Measurements from ENCODE around the gene ADRA2C. TPM values are rescaled to one million over a fixed set of nuclear protein-coding genes. Genes with fewer than 3 reads are reported as not detected.

ADRA2C gene
- total RNA-seq, 1 experiment from 2014 or later: 2.4 TPM

DNA sequence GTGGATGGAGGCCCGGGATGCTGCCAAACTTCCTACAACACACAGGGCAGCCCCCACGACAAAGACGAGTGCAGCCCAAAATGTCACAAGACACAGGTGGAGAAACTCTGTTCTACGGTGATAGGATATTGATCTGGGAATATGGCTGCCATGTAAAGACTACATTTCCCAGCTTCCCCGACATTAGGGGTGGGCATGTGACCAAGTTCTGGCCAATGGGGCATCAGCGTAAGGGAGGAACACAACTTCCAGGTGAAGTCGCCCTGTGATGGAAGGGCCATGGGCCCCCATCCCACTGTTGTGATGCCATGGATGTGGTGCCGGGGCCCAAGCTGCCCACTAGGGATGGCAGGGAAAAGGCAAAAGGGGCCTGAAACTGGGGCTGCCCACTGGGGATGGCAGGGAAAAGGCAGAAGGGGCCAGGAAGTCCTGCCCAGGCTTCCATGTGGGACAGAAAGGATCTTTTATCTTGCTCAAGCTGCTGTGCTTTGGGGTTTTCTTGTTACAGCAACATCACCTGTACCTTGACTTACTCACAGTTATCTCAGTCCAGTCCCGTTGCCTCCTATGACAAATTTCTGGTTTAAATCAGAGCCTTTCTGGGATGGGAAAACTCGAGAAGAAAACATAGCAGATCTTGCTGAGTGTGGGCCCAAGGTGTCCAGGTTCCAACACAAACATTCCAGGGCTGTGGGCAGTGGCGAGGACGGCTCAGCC is 9.7 kb upstream of the ADRA2C start:
- Mint-ChIP-seq H3K4me1 (ENCODE audit: low read depth, unreplicated experiment) (no peaks in the 10 kb centered on the region), H3K9me3 (ENCODE audit: low read depth, unreplicated experiment) (no peaks in the 10 kb centered on the region), H3K4me3 (ENCODE audit: low read depth, unreplicated experiment) (no peak overlapping the region), H3K36me3 (ENCODE audit: insufficient read depth, unreplicated experiment) (no peaks in the 10 kb centered on the region), H3K27me3 (ENCODE audit: unreplicated experiment) (peaks cover 72% of the 10 kb centered on the region), H3K27ac (ENCODE audit: unreplicated experiment) (no peak overlapping the region)
- TF ChIP-seq, protein P1, sequence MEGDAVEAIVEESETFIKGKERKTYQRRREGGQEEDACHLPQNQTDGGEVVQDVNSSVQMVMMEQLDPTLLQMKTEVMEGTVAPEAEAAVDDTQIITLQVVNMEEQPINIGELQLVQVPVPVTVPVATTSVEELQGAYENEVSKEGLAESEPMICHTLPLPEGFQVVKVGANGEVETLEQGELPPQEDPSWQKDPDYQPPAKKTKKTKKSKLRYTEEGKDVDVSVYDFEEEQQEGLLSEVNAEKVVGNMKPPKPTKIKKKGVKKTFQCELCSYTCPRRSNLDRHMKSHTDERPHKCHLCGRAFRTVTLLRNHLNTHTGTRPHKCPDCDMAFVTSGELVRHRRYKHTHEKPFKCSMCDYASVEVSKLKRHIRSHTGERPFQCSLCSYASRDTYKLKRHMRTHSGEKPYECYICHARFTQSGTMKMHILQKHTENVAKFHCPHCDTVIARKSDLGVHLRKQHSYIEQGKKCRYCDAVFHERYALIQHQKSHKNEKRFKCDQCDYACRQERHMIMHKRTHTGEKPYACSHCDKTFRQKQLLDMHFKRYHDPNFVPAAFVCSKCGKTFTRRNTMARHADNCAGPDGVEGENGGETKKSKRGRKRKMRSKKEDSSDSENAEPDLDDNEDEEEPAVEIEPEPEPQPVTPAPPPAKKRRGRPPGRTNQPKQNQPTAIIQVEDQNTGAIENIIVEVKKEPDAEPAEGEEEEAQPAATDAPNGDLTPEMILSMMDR (IDR thresholded peaks at IDR 0.05; ENCODE audit: unreplicated experiment): no peak
- no TSS peak for BruUV-seq (replicated peaks)
- CTCF ChIA-PET: no interaction called here
- no peak for DNase-seq
- intact Hi-C loops (cut with micrococcal nuclease; ENCODE audit: unreplicated experiment): no loop called here

DNA sequence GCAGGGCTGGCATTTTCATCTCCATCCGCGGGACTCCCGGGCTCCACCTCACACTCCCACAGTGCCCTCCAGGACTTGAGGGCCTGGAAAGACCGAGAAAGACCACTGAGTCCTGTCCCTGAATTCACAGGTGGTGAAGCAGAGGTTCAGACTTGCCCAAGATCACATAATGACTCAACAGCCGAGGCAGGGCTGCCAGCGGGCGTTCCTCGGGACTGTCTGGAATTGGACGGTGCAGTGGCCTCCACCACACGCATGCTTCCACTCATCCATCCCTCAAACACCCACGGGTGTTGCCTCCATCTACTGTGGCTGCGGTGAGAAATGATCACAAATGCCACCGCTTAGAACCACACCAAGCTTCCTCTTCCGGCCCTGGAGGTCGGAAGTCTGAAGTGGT is 6.9 kb upstream of the ADRA2C start:
- TF ChIP-seq, protein P1 (IDR thresholded peaks at IDR 0.05; ENCODE audit: unreplicated experiment): no peak
- no peak for DNase-seq
- no peaks in the 10 kb centered on the region for H3K9me3 Mint-ChIP-seq (ENCODE audit: low read depth, unreplicated experiment)
- no TSS peak for BruUV-seq (replicated peaks)
- no peak overlapping the region for H3K4me3 Mint-ChIP-seq (ENCODE audit: low read depth, unreplicated experiment)
- H3K27me3 Mint-ChIP-seq (ENCODE audit: unreplicated experiment): peaks cover 64% of the 10 kb centered on the region
- intact Hi-C loops (cut with micrococcal nuclease; ENCODE audit: unreplicated experiment): no loop called here
- no peaks in the 10 kb centered on the region for H3K36me3 Mint-ChIP-seq (ENCODE audit: insufficient read depth, unreplicated experiment)
- H3K27ac Mint-ChIP-seq (ENCODE audit: unreplicated experiment): no peak overlapping the region
- no peaks in the 10 kb centered on the region for H3K4me1 Mint-ChIP-seq (ENCODE audit: low read depth, unreplicated experiment)
- CTCF ChIA-PET: no interaction called here

DNA sequence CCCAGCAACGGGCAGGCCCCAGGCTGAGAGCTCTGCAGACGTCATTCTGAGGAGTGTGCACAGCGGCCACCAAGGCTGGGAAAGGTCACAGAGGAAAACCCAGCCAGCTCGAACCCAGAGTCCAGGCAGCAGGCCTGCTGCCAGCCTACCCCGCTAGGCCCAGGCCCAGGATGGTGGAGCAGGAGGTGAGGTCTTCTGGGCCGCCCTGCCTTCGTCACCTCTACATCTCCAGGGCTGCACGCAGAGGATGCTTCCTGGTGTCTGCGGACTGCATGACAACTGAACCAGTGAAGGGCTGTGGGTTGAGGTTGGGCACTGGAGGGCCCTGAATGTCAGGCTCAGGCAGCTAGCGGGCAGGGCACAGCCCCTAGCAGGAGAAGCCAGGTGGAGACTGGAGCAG is 5.8 kb upstream of the ADRA2C start:
- CTCF ChIA-PET: no interaction called here
- Mint-ChIP-seq H3K36me3 (ENCODE audit: insufficient read depth, unreplicated experiment) (no peaks in the 10 kb centered on the region), H3K27me3 (ENCODE audit: unreplicated experiment) (peaks cover 54% of the 10 kb centered on the region), H3K4me1 (ENCODE audit: low read depth, unreplicated experiment) (no peaks in the 10 kb centered on the region), H3K9me3 (ENCODE audit: low read depth, unreplicated experiment) (no peaks in the 10 kb centered on the region), H3K27ac (ENCODE audit: unreplicated experiment) (no peak overlapping the region), H3K4me3 (ENCODE audit: low read depth, unreplicated experiment) (no peak overlapping the region)
- intact Hi-C loops (cut with micrococcal nuclease; ENCODE audit: unreplicated experiment): no loop called here
- TF ChIP-seq, protein P1 (IDR thresholded peaks at IDR 0.05; ENCODE audit: unreplicated experiment): no peak
- DNase-seq: no peak
- BruUV-seq (replicated peaks): no TSS peak

DNA sequence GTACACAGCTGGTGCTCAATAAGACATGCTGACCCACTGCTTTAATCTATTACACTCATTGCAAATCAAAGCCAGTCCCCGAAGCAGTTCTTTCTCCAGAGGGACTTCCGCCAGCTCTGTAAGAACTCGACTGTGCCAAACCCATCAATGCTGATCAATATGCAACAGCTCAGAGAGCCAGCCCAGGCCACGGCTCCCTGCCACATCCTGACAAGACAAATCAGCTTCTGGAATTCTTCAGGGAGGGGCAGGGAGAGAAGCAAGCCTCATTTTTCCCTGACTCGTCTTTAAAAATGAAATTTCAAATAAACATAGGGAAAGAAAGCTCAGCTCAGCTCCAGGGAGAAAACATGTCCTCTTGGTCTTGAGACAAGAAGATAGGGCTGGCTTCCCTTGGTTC is 5.3 kb upstream of the ADRA2C start:
- TF ChIP-seq, protein P1 (IDR thresholded peaks at IDR 0.05; ENCODE audit: unreplicated experiment): no peak
- CTCF ChIA-PET: no interaction called here
- H3K9me3 Mint-ChIP-seq (ENCODE audit: low read depth, unreplicated experiment): no peaks in the 10 kb centered on the region
- DNase-seq: no peak
- peaks cover 49% of the 10 kb centered on the region for H3K27me3 Mint-ChIP-seq (ENCODE audit: unreplicated experiment)
- no peak overlapping the region for H3K27ac Mint-ChIP-seq (ENCODE audit: unreplicated experiment)
- no peaks in the 10 kb centered on the region for H3K36me3 Mint-ChIP-seq (ENCODE audit: insufficient read depth, unreplicated experiment)
- no TSS peak for BruUV-seq (replicated peaks)
- no peak overlapping the region for H3K4me3 Mint-ChIP-seq (ENCODE audit: low read depth, unreplicated experiment)
- intact Hi-C loops (cut with micrococcal nuclease; ENCODE audit: unreplicated experiment): no loop called here
- no peaks in the 10 kb centered on the region for H3K4me1 Mint-ChIP-seq (ENCODE audit: low read depth, unreplicated experiment)

Measured in Calu3 (cell line).